Measurements from ENCODE around the gene KRT5.

The KRT5 gene

DNA sequence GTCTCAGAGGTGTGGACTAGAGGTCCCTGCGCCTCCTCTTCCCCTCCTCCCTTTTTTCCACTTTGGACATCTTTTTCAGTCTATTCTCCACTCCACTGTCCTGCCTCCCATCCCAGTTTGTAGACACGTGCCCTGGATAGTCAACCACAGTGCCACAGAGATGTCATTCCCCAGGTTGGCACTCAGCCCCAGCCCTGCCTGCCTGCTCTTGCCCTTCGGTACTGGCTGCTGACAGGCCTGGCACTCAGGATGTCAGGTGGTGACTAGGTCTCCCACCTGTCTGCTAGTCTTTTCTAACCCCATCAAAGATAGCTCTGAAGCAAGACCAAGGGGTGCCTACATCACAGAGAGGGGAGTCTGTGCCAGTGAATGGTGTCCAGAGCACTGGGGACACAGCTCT, 16.9 kb upstream of the KRT5 start:
- Histone ChIP-seq H3K9ac (no peak overlapping the region), H3K4me1 (ENCODE audit: low read depth, poor library complexity, severe bottlenecking) (no peaks in the 10 kb centered on the region), H2AFZ (ENCODE audit: low read depth) (no peak overlapping the region), H4K20me1 (ENCODE audit: insufficient read depth) (no peaks in the 10 kb centered on the region), H3K4me2 (no peak overlapping the region), H3K27ac (no peak overlapping the region), H3K79me2 (ENCODE audit: insufficient read depth, low read depth) (no peaks in the 10 kb centered on the region), H3K36me3 (ENCODE audit: insufficient read depth) (no peaks in the 10 kb centered on the region), H3K27me3 (ENCODE audit: insufficient read depth, low read depth) (peaks cover 13% of the 10 kb centered on the region), H3K4me3 (IDR thresholded peaks at IDR 0.05; ENCODE audit: insufficient read depth, low read depth, low read length) (no peak overlapping the region)
- TF ChIP-seq, protein P1, sequence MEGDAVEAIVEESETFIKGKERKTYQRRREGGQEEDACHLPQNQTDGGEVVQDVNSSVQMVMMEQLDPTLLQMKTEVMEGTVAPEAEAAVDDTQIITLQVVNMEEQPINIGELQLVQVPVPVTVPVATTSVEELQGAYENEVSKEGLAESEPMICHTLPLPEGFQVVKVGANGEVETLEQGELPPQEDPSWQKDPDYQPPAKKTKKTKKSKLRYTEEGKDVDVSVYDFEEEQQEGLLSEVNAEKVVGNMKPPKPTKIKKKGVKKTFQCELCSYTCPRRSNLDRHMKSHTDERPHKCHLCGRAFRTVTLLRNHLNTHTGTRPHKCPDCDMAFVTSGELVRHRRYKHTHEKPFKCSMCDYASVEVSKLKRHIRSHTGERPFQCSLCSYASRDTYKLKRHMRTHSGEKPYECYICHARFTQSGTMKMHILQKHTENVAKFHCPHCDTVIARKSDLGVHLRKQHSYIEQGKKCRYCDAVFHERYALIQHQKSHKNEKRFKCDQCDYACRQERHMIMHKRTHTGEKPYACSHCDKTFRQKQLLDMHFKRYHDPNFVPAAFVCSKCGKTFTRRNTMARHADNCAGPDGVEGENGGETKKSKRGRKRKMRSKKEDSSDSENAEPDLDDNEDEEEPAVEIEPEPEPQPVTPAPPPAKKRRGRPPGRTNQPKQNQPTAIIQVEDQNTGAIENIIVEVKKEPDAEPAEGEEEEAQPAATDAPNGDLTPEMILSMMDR (conservative IDR thresholded peaks at IDR 0.05; ENCODE audit: low read depth, low read length): no peak

DNA sequence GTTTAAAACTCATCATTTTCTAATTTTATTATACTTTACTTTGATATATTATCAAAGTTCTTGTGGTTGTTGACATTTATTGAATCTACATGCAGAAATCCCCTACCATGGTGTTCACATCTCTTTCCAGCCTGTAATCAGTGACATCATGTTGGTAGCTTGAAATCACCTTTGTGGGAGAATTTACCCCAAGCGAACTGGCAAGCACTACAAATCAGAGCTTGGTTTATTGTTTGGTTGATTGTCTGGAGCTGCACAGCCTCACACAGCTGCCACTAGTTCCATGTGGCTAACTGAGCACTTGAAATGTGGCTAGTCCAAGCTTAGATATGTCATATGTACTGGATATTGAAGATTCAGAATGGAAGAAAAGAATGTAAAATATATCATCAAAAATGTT, 15.4 kb upstream of the KRT5 start:
- H3K36me3 ChIP-seq (ENCODE audit: insufficient read depth): no peaks in the 10 kb centered on the region
- no peaks in the 10 kb centered on the region for H4K20me1 ChIP-seq (ENCODE audit: insufficient read depth)
- H3K4me1 ChIP-seq (ENCODE audit: low read depth, poor library complexity, severe bottlenecking): no peaks in the 10 kb centered on the region
- TF ChIP-seq, protein P1 (conservative IDR thresholded peaks at IDR 0.05; ENCODE audit: low read depth, low read length): no peak
- H3K4me2 ChIP-seq: no peak overlapping the region
- H3K9ac ChIP-seq: no peak overlapping the region
- H2AFZ ChIP-seq (ENCODE audit: low read depth): no peak overlapping the region
- no peak overlapping the region for H3K27ac ChIP-seq
- H3K79me2 ChIP-seq (ENCODE audit: insufficient read depth, low read depth): no peaks in the 10 kb centered on the region
- H3K4me3 ChIP-seq (IDR thresholded peaks at IDR 0.05; ENCODE audit: insufficient read depth, low read depth, low read length): no peak overlapping the region
- H3K27me3 ChIP-seq (ENCODE audit: insufficient read depth, low read depth): peaks cover 14% of the 10 kb centered on the region

DNA sequence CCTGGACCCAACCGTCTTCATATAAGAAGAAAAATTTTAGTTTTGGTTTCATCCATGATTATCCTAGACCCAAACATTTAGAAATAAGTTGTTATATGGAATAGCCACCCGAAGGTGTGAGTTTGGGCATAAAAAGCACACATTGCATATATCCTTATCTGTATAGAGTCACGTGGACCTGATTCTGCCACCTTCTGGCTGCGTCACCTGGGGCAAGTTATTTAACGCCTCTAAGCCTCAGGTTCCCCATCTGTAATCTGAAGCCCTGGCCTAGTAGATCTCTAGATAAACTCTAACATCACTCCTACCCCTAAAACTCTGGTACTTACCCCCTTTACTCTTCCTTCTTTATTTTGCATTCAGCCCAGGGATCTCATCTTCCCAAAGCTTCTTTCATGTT, 14.3 kb upstream of the KRT5 start:
- H3K36me3 ChIP-seq (ENCODE audit: insufficient read depth): no peaks in the 10 kb centered on the region
- peaks cover 18% of the 10 kb centered on the region for H3K27me3 ChIP-seq (ENCODE audit: insufficient read depth, low read depth)
- H3K79me2 ChIP-seq (ENCODE audit: insufficient read depth, low read depth): no peaks in the 10 kb centered on the region
- no peak overlapping the region for H2AFZ ChIP-seq (ENCODE audit: low read depth)
- H3K4me2 ChIP-seq: no peak overlapping the region
- no peak overlapping the region for H3K9ac ChIP-seq
- no peak overlapping the region for H3K4me3 ChIP-seq (IDR thresholded peaks at IDR 0.05; ENCODE audit: insufficient read depth, low read depth, low read length)
- TF ChIP-seq, protein P1 (conservative IDR thresholded peaks at IDR 0.05; ENCODE audit: low read depth, low read length): no peak
- no peaks in the 10 kb centered on the region for H3K4me1 ChIP-seq (ENCODE audit: low read depth, poor library complexity, severe bottlenecking)
- no peak overlapping the region for H3K27ac ChIP-seq
- H4K20me1 ChIP-seq (ENCODE audit: insufficient read depth): no peaks in the 10 kb centered on the region

DNA sequence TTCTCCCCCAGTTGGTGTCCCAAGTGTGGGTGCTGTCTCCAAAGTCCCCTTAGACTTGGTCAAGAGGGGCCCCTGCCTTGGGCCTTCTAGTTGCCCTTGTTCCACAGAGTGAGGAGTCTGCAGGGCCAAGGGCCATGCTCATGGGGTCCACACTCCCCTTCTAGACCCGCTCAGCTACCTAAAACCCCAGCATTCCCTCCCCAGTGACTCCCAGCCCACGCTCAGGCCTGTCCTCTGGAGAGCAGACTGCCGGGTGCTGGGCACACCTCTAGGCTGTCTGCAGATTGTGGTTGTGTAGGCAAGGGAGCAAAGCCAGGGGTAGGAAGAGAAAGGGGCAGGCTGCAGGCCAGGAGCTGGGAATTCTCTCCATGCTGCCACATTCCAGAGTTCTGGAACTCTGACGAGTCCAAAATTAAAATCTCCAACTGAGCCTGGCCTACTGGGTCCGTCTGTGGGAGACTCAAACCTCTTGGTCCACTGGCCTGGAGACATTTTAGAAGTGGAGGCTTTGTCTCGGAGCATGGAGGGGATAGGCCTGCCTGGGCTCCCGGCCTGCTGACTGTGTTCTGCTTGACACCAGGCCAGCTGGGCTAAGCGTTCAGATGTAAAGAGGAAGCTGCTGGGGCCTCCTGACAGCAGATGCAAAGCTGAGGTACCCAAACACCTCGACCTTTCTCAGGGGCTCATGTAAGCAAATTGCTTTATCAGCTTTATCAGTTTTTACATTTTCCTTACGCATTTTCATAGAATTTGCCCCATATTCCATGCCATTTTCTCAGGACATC, 13.7 kb upstream of the KRT5 start:
- Histone ChIP-seq H3K79me2 (ENCODE audit: insufficient read depth, low read depth) (no peaks in the 10 kb centered on the region), H4K20me1 (ENCODE audit: insufficient read depth) (no peaks in the 10 kb centered on the region), H3K4me3 (IDR thresholded peaks at IDR 0.05; ENCODE audit: insufficient read depth, low read depth, low read length) (no peak overlapping the region), H3K27me3 (ENCODE audit: insufficient read depth, low read depth) (peaks cover 13% of the 10 kb centered on the region), H3K36me3 (ENCODE audit: insufficient read depth) (no peaks in the 10 kb centered on the region), H3K4me2 (no peak overlapping the region), H2AFZ (ENCODE audit: low read depth) (no peak overlapping the region), H3K27ac (no peak overlapping the region), H3K4me1 (ENCODE audit: low read depth, poor library complexity, severe bottlenecking) (no peaks in the 10 kb centered on the region), H3K9ac (no peak overlapping the region)
- TF ChIP-seq, protein P1 (conservative IDR thresholded peaks at IDR 0.05; ENCODE audit: low read depth, low read length): no peak

Data from KMS-11 (cell line).